Gastrocnemius medialis (tissue), 4 donors: ENCODE measurements around the gene SLC35D2.

Source experiments
- CTCF ChIP-seq, 5 experiments: fragments of 450-650 bp in 3 of 5; fragments of 200-600 bp in 2 of 5; sonication (generic) in 2 of 5; IDR thresholded peaks in 4 of 5; conservative IDR thresholded peaks in 1 of 5; 1 replicate in 4 of 5; 2 replicates in 1 of 5; pipeline ENCODE4 v1.5.1; 2016 to 2019; ENCODE audit warnings: antibody characterized with exemption in 5 of 5, mild to moderate bottlenecking in 3 of 5, moderate library complexity in 3 of 5
- POLR2A ChIP-seq, 2 donors: fragments of 450-650 bp; IDR thresholded peaks; one replicate each; pipeline ENCODE4 v1.6.1; 2017; ENCODE audit warnings: antibody characterized with exemption in 2 of 2, mild to moderate bottlenecking in 2 of 2, moderate library complexity in 2 of 2

- TF ChIP-seq CTCF (IDR thresholded peaks at IDR 0.05 in 4 of 5, conservative IDR thresholded peaks at IDR 0.05 in 1 of 5): no peak
- TF ChIP-seq POLR2A (IDR thresholded peaks at IDR 0.05): no peak
These were observed 709 bp downstream of the SLC35D2 start for GRCh38 chr9:96382839-96383164.
